Adipose tissue (tissue), 3 donors: Measurements from ENCODE around the gene TRIM50. TPM values are rescaled to one million over a fixed set of nuclear protein-coding genes. Genes with fewer than 3 reads are reported as not detected.
"Not testable (repeated sequence)": the region's sequence is repeated elsewhere in the genome, so short reads cannot be mapped to it uniquely, and the experiment has no call there.

ENCODE experiments used
- H3K27ac ChIP-seq: one replicate; pipeline ENCODE4 v1.5.1; 2013; ENCODE audit warnings: low read depth, low read length
- WGBS, 3 donors: extraction: QIAGEN DNeasy Blood & Tissue Kit; methylation state at CpG; one replicate each; pipeline ENCODE4 v1.1.7; 2013; 5-methylcytosine and 5-hydroxymethylcytosine counted together
- polyA plus RNA-seq, 3 donors: library from polyadenylated mRNA; stranded (reverse); fragments of 200-250 nt; gene quantifications; one replicate each; pipeline ENCODE4 v1.2.3, GENCODE V29; 2013
- donor health status: healthy with polysubstance abuse.
- donor health status: Bipolar disorder and iron deficiency.
- donor health status: healthy.

TRIM50 gene
- 10 to 100 TPM in 1 of 3 donors, 1 to 10 TPM in 2; 1.2 to 13.8 (median 4.1) TPM for polyA plus RNA-seq

GRCh38 chr7:73327922-73328321, at the start of gene TRIM50, which contains the start of gene FKBP6:
Gene TRIM50 (minus strand): TSS chr7:73328082. CDS start chr7:73324787, 3,295 bp downstream.
Gene FKBP6 (plus strand): TSS chr7:73328161. CDS start chr7:73328429, 268 bp downstream.
- 92 to 95% (median 94%) methylated on average over 39 to 43 of the region's 43 CpGs for WGBS, 3 donors
- not testable (repeated sequence) for H3K27ac ChIP-seq

DNA sequence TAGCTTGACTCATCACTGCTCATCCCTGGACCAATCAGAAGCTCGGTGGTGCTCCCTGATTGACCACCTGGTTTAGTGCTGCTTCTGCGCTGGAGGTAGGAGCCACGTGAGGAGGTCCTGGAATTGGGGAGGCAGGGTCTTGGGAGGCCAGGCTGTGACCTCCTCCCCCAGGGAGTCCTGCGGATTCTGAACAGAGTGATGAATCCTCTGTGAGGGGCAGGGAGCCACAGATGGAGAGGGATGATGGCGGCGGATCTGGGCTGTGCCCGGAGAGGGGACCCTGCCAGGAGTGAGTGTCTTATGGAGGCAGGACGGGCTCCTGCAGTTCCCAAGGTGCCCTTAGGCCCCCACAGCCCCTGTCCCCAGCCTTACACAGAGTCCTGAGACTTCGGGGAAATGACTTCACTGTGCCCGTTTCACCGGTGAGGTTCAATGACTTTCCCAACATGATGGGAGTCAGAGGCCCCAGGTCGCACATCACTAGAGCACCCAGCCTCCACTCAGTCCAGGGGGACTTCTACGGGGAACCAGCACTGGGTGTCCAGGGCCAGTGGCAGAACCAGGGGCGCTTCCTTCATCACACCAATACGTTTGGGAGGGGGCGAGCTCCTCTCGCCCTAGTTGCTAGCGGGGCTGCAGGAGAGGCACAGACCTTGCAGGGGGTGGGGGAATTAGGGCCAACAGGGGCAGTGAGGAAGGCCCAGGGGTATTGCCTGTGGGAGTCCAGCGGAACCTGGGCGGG, 49.0 kb upstream of the TRIM50 start:
- H3K27ac ChIP-seq: no peak overlapping the region
- 80 to 82% (median 80%) methylated on average over 18 to 20 of the region's 20 CpGs for WGBS, 3 donors

DNA sequence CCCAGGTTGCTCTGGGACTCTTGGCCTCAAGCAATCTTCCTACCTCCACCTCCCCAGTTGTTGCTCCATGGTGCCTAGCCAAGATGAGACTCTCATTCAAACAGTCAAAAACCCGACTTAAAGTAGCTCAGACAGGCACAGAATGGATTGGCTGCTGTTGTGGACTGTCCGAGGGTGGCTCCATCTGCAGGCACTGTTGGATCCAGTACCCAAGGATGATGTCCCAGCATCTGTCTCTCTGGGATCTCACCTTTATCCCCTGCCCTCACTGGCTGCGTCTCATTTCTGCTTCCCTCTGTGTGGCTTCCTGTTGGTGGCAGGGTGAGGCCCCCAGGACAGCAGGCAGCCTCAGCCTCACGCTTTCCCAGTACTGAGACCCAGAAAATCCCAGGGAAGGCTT, 48.4 kb upstream of the TRIM50 start:
- not testable (repeated sequence) for H3K27ac ChIP-seq
- WGBS, 3 donors: 61 to 74% (median 73%) methylated on average over 4 of the region's 4 CpGs

GRCh38 chr7:73373741-73374140, 45.9 kb upstream of the TRIM50 start:
- no peak overlapping the region for H3K27ac ChIP-seq
- WGBS, 3 donors: 80 to 88% (median 83%) methylated on average over 13 of the region's 13 CpGs

GRCh38 chr7:73369622-73370021, 41.7 kb upstream of the TRIM50 start:
- no peak overlapping the region for H3K27ac ChIP-seq
- 90 to 92% (median 92%) methylated on average over 8 to 9 of the region's 9 CpGs for WGBS, 3 donors

DNA sequence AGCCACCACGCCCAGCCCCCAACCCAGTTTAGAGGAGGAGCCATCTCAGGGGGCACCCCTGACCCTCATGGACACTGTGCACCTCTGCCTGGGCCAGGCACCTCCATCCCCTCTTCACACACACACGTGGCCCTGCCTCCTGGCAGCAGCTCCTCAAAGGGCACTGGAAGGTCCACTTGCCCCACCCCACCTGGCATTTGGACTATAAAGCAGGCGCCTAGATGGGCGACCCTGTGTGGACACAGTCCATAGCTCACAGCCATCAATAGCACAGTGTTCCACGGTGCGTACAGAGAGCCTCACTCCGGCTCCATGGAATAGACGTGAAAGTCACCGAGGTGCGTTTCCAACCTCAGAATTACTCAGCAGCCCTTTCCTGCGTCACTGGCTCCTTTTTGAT, 41.1 kb upstream of the TRIM50 start:
- WGBS, 3 donors: 74 to 86% (median 81%) methylated on average over 11 of the region's 11 CpGs
- no peak overlapping the region for H3K27ac ChIP-seq

DNA sequence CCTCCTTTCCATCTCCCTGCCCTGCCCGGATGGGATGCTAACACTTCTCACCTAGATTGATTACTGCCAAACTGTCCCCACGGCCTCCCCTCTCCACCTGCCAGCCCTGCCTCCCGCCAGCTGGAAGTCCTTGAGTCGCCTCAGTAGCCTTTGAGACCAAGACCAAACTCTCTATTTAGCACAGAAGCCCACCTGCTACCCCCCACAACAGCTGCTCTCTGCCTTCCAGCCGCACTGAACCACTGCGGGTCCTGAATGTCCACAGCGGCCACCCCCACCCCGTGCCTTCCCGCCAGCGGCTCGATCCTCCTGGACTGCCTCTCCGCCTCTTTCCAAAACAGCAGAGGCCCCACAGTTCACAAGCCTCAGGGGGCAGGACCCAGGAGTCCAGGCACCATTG, 39.1 kb upstream of the TRIM50 start:
- no peak overlapping the region for H3K27ac ChIP-seq
- WGBS, 3 donors: 76 to 78% (median 78%) methylated on average over 12 of the region's 12 CpGs

DNA sequence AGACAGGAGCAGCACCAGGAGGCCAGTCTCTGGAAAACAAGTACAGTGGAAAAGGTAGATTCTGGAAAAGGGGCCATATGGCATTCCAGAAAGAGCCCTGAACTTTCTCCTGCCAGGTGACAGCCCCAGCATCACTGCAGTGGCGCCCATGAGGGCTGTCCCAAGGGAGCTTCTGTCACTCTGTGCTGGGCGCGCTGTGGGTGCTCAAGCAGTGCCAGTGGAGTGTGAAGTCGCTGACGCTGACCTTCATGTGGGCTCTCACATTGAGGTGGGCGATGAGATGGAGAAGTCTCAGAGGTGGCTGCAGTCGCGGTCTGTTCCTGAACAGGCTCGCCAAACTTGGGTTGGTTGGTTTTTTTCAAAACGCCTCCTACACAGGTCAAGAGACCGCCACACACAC, 38.2 kb upstream of the TRIM50 start:
- 90 to 93% (median 90%) methylated on average over 11 of the region's 11 CpGs for WGBS, 3 donors
- no peak overlapping the region for H3K27ac ChIP-seq

DNA sequence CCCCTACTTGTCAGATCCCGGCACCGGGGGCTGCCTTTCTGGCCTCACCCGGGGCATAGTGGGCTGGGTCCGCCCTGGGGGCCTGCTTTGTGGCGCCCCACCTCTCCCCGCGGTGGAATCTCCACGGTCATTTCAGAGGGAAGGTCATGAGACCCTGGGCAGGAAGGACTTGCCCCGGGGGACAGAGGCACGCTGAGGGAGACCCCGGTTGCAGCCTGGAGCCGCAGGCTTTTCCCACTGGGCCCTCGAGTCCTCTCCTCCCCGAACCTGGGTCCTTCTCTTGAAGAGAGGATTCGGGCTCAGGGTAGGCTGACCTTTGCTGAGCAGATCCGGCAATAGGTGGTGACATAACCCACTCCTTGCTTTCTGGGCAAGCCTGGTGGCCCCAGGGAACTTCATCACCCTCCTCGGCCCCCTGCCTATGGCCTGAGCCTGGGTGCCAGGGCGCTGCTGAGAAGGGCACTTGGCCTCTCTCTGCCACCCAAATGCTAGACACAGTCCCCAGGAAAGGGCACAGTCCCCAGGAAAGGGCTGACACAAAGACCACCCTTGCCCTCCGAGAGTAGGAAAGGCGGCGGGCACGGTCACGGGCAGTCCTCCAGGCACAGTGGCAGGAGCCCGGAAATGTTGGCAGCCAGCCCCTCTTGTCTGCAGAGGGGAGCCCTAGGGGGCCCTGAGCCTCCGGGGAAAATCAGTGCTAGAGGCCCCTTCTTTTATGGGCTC, 36.3 kb upstream of the TRIM50 start:
- WGBS, 3 donors: 64 to 68% (median 65%) methylated on average over 23 to 25 of the region's 25 CpGs
- H3K27ac ChIP-seq: no peak overlapping the region

DNA sequence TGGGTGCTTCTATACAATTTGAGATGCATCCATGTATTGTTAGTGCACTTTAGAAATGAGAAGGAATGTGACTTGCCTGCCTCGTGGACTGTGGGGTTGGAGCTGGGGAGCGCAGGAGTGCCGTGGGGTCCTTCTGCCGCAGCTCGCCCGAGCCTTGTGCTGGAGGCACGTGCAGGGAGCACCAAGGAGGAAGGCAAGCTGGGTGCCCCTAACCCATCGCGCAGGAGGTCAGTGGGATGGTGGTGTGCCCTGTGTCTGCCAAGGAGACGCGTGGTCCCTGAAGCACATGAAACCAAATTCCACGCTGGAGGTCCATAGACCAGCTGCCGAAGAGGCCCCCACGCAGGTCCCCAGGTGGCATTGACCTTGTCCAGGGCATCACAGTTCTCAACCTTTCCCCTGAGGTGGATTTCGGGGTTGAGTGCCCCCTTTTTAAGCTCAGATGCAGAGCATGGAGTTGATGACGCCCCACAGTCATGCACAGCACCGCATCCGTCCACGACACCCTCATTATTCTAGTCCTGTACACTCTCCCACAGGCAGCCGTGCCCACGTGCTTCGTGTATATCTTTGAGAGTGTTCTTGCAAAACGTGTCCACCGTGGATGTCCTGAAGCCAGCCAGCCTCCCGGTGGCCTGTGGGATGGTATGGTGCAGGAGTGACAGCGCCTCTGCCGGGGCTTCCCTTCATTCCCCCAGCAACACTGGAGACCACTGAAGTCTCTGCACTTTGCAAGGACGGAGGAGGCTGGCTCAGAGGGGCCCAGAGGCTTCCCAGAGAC, 35.5 kb upstream of the TRIM50 start:
- WGBS, 3 donors: 83 to 88% (median 84%) methylated on average over 28 of the region's 28 CpGs
- H3K27ac ChIP-seq: no peak overlapping the region

DNA sequence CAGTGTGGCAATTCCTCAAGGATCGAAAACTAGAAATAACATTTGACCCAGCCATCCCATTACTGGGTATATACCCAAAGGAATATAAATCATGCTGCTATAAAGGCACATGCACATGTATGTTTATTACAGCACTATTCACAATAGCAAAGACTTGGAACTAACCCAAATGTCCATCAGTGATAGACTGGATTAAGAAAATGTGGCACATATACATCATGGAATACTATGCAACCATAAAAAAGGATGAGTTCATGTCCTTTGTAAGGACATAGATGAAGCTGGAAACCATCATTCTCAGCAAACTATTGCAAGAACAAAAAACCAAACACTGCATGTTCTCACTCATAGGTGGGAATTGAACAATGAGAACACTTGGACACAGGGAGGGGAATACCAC, 32.7 kb upstream of the TRIM50 start:
- WGBS, 3 donors: 90 to 94% (median 92%) methylated on average over 1 of the region's 1 CpG
- not testable (repeated sequence) for H3K27ac ChIP-seq

DNA sequence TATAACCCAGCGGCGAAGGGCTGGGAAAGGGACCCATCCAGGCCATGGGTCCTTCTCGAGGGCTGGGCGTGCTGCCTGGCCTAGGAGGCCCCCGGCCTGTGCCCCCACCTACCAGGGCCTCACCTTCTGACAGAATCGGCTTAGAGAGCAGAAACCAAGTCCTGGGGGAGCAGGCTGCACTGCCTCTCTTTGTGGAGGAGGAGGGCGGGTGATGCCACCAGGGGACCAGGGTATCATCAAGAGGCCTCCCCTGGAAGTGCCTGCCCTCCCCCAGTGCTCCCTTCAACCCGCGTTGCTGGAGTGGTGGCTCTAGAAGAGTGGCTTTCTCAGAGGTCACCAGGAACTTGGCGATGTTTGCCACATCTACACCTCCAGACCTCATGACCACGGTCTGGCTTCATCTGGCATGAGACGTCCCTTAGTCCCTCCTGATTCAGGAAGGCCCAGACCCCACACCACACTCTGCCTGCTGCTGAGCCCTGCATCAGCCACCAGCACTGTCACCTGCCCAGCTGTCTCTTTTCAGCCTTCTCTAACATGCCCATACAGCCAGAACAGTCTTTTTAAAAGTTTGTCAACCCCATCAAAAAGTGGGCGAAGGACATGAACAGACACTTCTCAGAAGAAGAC, 32.0 kb upstream of the TRIM50 start:
- no peak overlapping the region for H3K27ac ChIP-seq
- 94 to 95% (median 94%) methylated on average over 13 of the region's 13 CpGs for WGBS, 3 donors

DNA sequence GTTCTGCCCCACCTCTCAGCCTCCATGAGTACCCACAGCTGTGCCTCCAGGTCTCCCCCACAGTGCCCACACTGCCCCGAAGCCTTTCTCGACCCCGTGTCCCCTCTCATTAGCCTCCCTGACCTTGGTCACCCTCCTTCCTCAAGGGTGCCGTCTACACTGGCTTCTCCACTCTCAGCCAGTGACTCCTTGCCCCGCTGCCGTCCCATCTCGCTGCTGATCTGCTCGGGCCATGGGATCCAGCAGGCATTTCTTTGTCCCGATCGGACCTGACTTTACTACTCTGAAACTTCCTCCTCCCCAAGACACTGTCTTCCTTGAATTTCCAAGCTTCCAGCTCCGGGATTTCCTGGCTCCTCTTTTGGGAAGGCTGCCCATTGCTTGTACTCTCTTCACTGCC, 31.4 kb upstream of the TRIM50 start:
- no peak overlapping the region for H3K27ac ChIP-seq
- 72 to 88% (median 84%) methylated on average over 11 of the region's 11 CpGs for WGBS, 3 donors

DNA sequence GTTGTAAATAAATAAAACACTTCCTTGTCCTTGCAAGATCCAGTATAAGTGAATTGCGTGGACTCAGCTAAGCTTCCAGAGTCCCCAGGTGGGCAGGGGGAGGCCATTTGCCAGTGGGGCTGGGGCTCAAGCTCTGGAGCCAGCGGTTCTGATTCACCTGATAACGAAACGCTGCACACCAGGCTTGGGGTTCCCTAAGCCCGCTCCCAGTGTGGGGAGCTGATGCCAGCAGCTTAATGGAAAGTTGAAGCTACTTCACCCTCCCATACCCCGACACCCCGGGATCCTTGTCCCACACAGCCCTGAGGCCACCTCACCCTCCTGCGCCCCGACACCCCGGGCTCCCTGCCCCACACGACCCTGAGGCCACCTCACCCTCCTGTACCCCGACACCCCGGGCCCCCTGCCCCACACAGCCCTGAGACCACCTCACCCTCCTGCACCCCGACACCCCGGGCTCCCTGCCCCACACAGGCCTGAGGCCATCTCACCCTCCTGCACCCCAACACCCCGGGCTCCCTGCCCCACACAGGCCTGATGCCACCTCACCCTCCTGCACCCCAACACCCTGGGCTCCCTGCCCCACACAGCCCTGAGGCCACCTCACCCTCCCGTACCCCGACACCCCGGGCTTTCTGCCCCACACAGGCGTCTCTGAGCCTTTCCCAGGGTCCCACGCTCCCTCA, 30.9 kb upstream of the TRIM50 start:
- no peak overlapping the region for H3K27ac ChIP-seq
- 66 to 84% (median 82%) methylated on average over 15 to 21 of the region's 21 CpGs for WGBS, 3 donors

DNA sequence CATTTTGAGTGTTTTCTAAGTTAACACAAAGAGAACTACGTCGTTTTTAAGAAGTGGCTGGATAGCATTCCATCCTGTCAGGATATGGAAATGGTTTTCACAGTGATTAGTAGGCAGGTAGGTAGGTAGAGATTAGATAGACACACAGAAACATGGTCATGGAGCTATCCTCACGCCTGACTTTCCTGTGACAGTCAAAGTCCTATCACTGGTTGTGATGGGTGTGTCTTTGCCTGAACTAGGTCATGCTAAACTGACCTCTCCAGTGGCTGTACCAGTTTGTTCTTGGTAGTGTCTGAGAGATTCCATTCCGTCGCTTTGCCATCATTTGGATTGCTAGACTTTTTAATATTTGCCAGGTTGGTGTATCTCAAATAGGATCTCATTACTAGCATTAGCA, 28.3 kb upstream of the TRIM50 start:
- 74 to 85% (median 75%) methylated on average over 5 of the region's 5 CpGs for WGBS, 3 donors
- no peak overlapping the region for H3K27ac ChIP-seq

GRCh38 chr7:73354821-73355220, 26.9 kb upstream of the TRIM50 start:
- H3K27ac ChIP-seq: no peak overlapping the region
- WGBS, 3 donors: 72 to 88% (median 83%) methylated on average over 17 of the region's 17 CpGs

GRCh38 chr7:73354196-73354595, 26.3 kb upstream of the TRIM50 start:
- WGBS, 3 donors: 85 to 91% (median 90%) methylated on average over 9 of the region's 9 CpGs

DNA sequence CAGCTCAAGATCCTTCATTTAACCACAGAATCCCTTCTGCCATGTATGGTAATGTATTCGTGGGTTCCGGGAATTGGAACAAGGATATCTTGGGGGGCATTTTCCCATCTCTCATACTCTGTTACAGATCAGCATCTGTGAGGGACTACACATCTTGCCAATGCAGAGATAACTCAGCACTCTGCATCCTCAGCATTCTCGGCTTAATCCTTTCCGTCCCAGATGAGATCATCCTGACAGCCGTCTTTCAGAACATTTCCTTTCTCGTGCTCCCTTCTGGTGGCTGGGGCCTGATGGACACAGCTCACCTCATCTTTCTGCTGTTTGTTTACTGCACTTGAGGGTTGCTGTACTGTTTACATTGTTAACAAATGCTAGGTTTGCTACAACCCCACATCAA, 25.4 kb upstream of the TRIM50 start:
- 76 to 93% (median 89%) methylated on average over 6 of the region's 6 CpGs for whole genome bisulfite sequencing, 3 donors
- no peak overlapping the region for H3K27ac ChIP-seq

More at GRCh38 chr7:73354196-73354595, 26.3 kb upstream of the TRIM50 start:
- H3K27ac ChIP-seq: no peak overlapping the region
